ENCODE measurements around the gene FRMD4A. TPM values are rescaled to one million over a fixed set of nuclear protein-coding genes. Genes with fewer than 3 reads are reported as not detected.
"Not testable (repeated sequence)": the region's sequence is repeated elsewhere in the genome, so short reads cannot be mapped to it uniquely, and the experiment has no call there.

The FRMD4A gene
- total RNA-seq, 4 donors from 2014 or later = 13.7 to 27.2 (median 19.6) TPM

DNA sequence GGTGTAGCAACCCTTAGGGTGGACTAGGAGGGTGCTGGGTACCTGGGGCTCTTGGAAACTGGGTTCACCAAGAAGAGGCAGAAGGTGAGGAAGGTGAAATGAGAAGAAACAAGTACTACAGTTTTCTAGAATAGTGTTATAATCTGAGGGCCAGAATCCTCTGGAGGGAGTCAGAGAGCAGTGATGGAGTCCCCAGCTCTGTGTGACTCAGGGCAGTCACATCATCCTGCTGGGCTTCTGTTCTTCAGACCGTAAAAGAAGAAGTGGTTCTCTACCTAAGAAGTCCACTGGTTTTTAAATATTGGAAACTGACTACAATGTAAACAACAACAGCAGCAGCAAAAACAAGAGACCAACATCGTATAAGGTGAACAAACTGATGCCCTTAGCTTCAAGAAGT lies 546.7 kb downstream of the FRMD4A start:
- WGBS, 2 donors (ENCODE audit: low coverage in 1 of 2) = 75 to 78% methylated on average over 2 of the region's 2 CpGs
- H3K4me1 ChIP-seq = peaks cover 6 to 19% (median 12%) of the 10 kb centered on the region in 3 donors
- no peaks in the 10 kb centered on the region for H3K27me3 ChIP-seq
- no peak overlapping the region for H3K27ac ChIP-seq
- TF ChIP-seq POLR2AphosphoS5 (IDR thresholded peaks at IDR 0.05) = no peak
- TF ChIP-seq EP300 (IDR thresholded peaks at IDR 0.05) = no peak
- TF ChIP-seq, protein P1, sequence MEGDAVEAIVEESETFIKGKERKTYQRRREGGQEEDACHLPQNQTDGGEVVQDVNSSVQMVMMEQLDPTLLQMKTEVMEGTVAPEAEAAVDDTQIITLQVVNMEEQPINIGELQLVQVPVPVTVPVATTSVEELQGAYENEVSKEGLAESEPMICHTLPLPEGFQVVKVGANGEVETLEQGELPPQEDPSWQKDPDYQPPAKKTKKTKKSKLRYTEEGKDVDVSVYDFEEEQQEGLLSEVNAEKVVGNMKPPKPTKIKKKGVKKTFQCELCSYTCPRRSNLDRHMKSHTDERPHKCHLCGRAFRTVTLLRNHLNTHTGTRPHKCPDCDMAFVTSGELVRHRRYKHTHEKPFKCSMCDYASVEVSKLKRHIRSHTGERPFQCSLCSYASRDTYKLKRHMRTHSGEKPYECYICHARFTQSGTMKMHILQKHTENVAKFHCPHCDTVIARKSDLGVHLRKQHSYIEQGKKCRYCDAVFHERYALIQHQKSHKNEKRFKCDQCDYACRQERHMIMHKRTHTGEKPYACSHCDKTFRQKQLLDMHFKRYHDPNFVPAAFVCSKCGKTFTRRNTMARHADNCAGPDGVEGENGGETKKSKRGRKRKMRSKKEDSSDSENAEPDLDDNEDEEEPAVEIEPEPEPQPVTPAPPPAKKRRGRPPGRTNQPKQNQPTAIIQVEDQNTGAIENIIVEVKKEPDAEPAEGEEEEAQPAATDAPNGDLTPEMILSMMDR (IDR thresholded peaks at IDR 0.05) = no peak
- no peak for TF ChIP-seq POLR2A (IDR thresholded peaks at IDR 0.05)
- no peaks in the 10 kb centered on the region for H3K36me3 ChIP-seq
- H3K9me3 ChIP-seq = no peaks in the 10 kb centered on the region
- no peak overlapping the region for H3K4me3 ChIP-seq
- no peak for ATAC-seq

DNA sequence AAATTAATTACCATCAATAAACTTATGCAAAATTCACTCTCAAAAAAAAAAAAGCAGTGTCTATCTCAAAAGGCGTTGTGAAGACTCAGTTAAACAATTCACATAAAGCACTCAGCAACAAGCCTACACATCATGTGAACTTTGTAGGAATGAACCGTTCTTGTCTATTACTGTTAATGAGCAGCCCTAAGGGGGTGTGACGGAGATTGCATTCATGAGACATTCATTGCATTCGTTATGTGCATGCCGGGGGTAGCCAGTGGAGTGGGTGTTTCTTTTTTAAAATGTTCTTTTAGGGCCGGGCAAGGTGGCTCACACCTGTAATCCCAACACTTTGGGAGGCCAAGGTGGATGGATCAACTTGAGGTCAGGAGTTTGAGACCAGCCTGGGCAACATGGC lies 551.0 kb downstream of the FRMD4A start:
- H3K9me3 ChIP-seq = no peaks in the 10 kb centered on the region
- H3K4me3 ChIP-seq = no peak overlapping the region
- H3K27me3 ChIP-seq = no peaks in the 10 kb centered on the region
- H3K27ac ChIP-seq = no peak overlapping the region
- no peaks in the 10 kb centered on the region for H3K36me3 ChIP-seq
- no peak for TF ChIP-seq EP300 (IDR thresholded peaks at IDR 0.05)
- no peak for TF ChIP-seq POLR2AphosphoS5 (IDR thresholded peaks at IDR 0.05)
- TF ChIP-seq, protein P1 (IDR thresholded peaks at IDR 0.05) = no peak
- no peak for TF ChIP-seq POLR2A (IDR thresholded peaks at IDR 0.05)
- no peak for ATAC-seq
- peaks cover 0 to 7% (median 0%) of the 10 kb centered on the region in 3 donors for H3K4me1 ChIP-seq
- WGBS, 2 donors (ENCODE audit: low coverage in 1 of 2) = 72 to 88% methylated on average over 3 to 6 of the region's 6 CpGs

GRCh38 chr10:13778693-13778960 lies 552.1 kb downstream of the FRMD4A start:
- 80 to 100% methylated on average over 1 of the region's 4 CpGs for WGBS, 2 donors (ENCODE audit: low coverage in 1 of 2)
- not testable (repeated sequence) for H3K27me3 ChIP-seq, ATAC-seq, H3K9me3 ChIP-seq, H3K27ac ChIP-seq, H3K36me3 ChIP-seq, H3K4me3 ChIP-seq, H3K4me1 ChIP-seq

DNA sequence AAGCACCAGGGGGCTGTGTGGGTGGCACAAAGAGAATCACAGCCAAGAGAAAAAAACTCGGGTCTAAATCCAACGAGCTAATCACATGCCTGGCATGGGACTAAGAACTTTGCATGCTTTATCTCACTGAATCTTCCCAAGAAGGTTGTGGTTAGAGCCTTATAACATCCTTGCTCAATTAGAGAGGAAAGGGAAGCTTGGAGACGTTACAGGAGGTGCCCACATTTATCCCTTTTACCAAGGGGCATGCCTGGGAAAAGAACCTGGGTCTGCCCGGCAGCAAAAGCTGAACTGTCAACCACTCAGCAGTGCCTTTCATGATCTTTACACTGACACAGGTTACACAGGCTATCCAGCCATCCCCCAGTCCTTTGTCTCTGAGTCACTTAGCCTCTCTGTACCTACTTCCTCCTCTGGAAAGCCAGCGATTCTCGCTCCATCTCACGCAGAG lies 553.8 kb downstream of the FRMD4A start:
- H3K4me3 ChIP-seq = no peak overlapping the region
- TF ChIP-seq POLR2AphosphoS5 (IDR thresholded peaks at IDR 0.05) = no peak
- no peak for TF ChIP-seq POLR2A (IDR thresholded peaks at IDR 0.05)
- TF ChIP-seq EP300 (IDR thresholded peaks at IDR 0.05) = no peak
- TF ChIP-seq, protein P1 (IDR thresholded peaks at IDR 0.05) = no peak
- H3K27me3 ChIP-seq = no peaks in the 10 kb centered on the region
- no peaks in the 10 kb centered on the region for H3K9me3 ChIP-seq
- H3K36me3 ChIP-seq = no peaks in the 10 kb centered on the region
- 56 to 69% methylated on average over 6 to 7 of the region's 7 CpGs for WGBS, 2 donors (ENCODE audit: low coverage in 1 of 2)
- H3K4me1 ChIP-seq = peaks cover 0 to 7% (median 0%) of the 10 kb centered on the region in 3 donors
- no peak overlapping the region for H3K27ac ChIP-seq
- ATAC-seq = no peak

DNA sequence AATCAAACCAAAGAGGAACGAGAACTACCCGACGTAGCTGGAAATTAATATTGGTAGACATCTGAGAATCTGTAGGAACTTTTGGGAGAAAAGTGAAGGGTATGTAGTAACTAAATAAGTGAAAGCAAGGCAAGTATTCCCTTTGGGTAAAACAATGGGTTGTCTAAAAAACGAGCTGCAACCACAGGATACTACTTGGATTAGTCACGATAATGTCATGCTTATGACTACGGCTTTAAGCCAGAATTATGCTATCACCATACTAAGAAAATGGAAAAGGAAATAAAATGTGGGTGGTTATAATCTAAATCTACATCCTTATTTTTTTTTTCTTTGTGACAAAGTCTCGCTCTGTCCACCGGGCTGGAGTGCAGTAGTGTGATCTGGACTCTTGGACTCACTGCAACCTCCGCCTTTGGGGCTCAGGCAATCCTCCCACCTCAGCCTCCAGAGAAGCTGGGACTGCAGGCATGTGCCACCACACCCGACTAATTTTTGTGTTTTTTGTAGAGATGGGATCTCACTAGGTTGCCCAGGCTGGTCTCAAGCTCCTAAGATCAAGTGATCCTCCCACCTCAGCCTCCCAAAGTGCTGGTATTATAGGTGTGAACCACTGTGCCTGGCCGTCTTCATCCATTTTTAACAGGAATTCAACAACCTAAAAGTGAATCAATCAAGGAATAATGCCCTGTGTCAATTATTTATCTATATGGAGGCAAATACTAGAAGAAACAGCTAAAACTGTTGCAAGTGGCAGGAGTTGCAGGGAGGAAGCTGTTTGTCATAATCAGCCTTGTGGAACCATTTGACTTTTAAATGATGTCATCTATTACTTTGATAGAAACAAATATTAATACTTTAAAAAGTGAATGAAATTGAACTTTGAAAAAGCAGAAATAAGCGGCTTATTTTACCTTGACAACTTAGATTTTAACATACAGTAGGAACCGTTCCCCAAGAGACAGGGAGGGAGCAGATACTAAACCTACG lies 554.6 kb downstream of the FRMD4A start:
- no peaks in the 10 kb centered on the region for H3K27me3 ChIP-seq
- H3K4me3 ChIP-seq = no peak overlapping the region
- H3K27ac ChIP-seq = no peak overlapping the region
- ATAC-seq = no peak
- TF ChIP-seq EP300 (IDR thresholded peaks at IDR 0.05) (no peak), POLR2A (IDR thresholded peaks at IDR 0.05) (no peak), POLR2AphosphoS5 (IDR thresholded peaks at IDR 0.05) (no peak)
- TF ChIP-seq, protein P1 (IDR thresholded peaks at IDR 0.05) = no peak
- H3K9me3 ChIP-seq = no peaks in the 10 kb centered on the region
- H3K4me1 ChIP-seq = peaks cover 0 to 7% (median 0%) of the 10 kb centered on the region in 3 donors
- no peaks in the 10 kb centered on the region for H3K36me3 ChIP-seq
- WGBS, 2 donors (ENCODE audit: low coverage in 1 of 2) = 77 to 89% methylated on average over 8 to 14 of the region's 14 CpGs
